Upper lobe of left lung (tissue), 4 donors: ENCODE results near the gene SMG1.

Experiments
- POLR2A ChIP-seq, 4 donors: fragments of 450-650 bp; IDR thresholded peaks; one replicate each; pipeline ENCODE4 v1.5.1; 2016 to 2017; ENCODE audit warnings: antibody characterized with exemption in 4 of 4, mild to moderate bottlenecking in 2 of 4
- POLR2AphosphoS5 ChIP-seq, 2 donors: sonication (generic); formaldehyde crosslinking; IDR thresholded peaks; one replicate each; pipeline ENCODE4 v1.5.1; 2017; ENCODE audit warnings: antibody characterized with exemption in 2 of 2
- TF ChIP-seq, protein P1 (sequence below), 6 experiments: fragments of 450-650 bp in 4 of 6; fragments of 200-600 bp in 2 of 6; sonication (generic) in 2 of 6; IDR thresholded peaks; one replicate each; pipeline ENCODE4 v1.5.1; 2016 to 2019; ENCODE audit warnings: antibody characterized with exemption in 6 of 6

DNA sequence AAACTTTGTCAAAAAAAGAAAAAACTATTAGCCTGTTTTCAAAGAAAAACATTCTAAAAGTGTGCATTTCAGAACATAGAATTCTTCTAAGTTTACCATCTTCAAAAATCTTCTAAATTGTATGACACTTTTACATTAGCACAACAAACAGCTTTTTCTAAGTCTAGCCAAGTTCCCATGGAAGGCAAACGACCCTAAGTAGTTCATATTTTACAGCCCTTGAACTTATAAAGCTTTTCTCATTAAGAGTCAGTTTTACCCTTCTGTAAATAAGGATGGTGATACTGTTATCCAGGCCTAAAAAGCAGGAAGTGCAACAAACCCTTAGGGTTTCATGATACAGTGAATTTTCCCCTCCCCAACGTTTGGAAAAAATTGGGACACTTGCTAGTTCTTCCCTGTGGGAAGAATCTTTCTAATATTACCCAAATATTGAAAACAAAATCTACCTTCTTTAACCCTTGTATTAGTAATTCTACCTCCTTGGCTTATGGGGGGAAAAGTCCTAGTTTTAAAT is 120.9 kb downstream of the SMG1 start:
- TF ChIP-seq, protein P1, sequence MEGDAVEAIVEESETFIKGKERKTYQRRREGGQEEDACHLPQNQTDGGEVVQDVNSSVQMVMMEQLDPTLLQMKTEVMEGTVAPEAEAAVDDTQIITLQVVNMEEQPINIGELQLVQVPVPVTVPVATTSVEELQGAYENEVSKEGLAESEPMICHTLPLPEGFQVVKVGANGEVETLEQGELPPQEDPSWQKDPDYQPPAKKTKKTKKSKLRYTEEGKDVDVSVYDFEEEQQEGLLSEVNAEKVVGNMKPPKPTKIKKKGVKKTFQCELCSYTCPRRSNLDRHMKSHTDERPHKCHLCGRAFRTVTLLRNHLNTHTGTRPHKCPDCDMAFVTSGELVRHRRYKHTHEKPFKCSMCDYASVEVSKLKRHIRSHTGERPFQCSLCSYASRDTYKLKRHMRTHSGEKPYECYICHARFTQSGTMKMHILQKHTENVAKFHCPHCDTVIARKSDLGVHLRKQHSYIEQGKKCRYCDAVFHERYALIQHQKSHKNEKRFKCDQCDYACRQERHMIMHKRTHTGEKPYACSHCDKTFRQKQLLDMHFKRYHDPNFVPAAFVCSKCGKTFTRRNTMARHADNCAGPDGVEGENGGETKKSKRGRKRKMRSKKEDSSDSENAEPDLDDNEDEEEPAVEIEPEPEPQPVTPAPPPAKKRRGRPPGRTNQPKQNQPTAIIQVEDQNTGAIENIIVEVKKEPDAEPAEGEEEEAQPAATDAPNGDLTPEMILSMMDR (IDR thresholded peaks at IDR 0.05) = no peak
- TF ChIP-seq POLR2A (IDR thresholded peaks at IDR 0.05) (no peak), POLR2AphosphoS5 (IDR thresholded peaks at IDR 0.05) (no peak)
